ENCODE measurements around the gene CNTN1. TPM values are rescaled to one million over a fixed set of nuclear protein-coding genes. Genes with fewer than 3 reads are reported as not detected.

The CNTN1 gene
- total RNA-seq, 1 donor = 0.36 TPM

DNA sequence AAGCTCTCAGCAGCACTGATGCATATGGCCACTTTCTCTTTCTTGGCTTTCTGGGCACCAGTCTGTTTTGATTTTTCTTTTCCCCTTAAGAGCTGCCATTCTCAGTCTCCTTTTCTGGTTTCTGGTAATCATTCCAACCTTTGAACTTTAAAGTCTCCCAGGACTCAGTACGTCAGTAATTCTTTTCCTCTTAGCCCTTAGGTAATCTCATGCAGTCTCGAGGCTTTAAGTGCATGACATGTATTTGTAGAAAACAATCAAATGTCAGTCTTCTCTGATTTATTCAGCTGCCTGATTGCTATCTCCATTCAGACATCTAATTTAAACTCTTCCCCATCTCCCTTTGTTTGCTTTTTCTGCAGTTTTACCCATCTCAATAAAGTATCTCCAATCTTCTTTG lies 356.8 kb downstream of the CNTN1 start:
- H3K9me3 ChIP-seq (ENCODE audit: low read depth, low read length) = no peaks in the 10 kb centered on the region
- TF ChIP-seq, protein P1, sequence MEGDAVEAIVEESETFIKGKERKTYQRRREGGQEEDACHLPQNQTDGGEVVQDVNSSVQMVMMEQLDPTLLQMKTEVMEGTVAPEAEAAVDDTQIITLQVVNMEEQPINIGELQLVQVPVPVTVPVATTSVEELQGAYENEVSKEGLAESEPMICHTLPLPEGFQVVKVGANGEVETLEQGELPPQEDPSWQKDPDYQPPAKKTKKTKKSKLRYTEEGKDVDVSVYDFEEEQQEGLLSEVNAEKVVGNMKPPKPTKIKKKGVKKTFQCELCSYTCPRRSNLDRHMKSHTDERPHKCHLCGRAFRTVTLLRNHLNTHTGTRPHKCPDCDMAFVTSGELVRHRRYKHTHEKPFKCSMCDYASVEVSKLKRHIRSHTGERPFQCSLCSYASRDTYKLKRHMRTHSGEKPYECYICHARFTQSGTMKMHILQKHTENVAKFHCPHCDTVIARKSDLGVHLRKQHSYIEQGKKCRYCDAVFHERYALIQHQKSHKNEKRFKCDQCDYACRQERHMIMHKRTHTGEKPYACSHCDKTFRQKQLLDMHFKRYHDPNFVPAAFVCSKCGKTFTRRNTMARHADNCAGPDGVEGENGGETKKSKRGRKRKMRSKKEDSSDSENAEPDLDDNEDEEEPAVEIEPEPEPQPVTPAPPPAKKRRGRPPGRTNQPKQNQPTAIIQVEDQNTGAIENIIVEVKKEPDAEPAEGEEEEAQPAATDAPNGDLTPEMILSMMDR (IDR thresholded peaks at IDR 0.05; ENCODE audit: extremely low read depth, low read depth, low read length) = no peak

DNA sequence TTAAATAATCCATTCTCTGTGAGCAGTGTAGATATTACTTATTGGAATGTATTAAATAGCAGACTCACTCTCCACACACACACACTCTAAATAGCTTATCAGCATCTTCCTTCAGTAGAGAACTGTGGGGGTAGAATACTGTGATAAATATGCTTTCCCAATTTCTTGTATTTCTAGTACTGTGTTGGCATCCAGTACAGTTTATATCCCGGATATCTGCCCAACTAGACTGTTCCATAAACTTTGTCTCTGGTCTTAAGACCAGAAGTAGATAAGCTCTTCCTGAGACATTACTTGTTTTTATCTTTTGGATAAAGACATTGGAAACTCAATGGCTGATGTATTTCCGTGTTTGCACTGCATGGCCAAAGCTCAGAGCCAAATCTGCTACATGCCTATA lies 359.7 kb downstream of the CNTN1 start:
- H3K4me3 ChIP-seq (ENCODE audit: insufficient read depth, low read length) = no peak overlapping the region
- H3K27ac ChIP-seq (ENCODE audit: low read depth, low read length) = no peak overlapping the region
- no peaks in the 10 kb centered on the region for H3K9me3 ChIP-seq (ENCODE audit: low read depth, low read length)
- TF ChIP-seq, protein P1 (IDR thresholded peaks at IDR 0.05; ENCODE audit: extremely low read depth, low read depth, low read length) = no peak
- H2AFZ ChIP-seq (ENCODE audit: low read length) = no peak overlapping the region
- no peaks in the 10 kb centered on the region for H3K36me3 ChIP-seq (ENCODE audit: insufficient read depth, low read length)
- no peak overlapping the region for H3K4me2 ChIP-seq (ENCODE audit: insufficient read depth, low read length)
- H3K4me1 ChIP-seq (ENCODE audit: insufficient read depth, low read length) = no peaks in the 10 kb centered on the region
- no peaks in the 10 kb centered on the region for H3K27me3 ChIP-seq (ENCODE audit: insufficient read depth, low read length)
- H4K20me1 ChIP-seq (ENCODE audit: insufficient read depth, low read length) = no peaks in the 10 kb centered on the region
- H3K79me2 ChIP-seq (ENCODE audit: insufficient read depth, low read length) = no peaks in the 10 kb centered on the region
- no peak for DNase-seq (ENCODE audit: insufficient read length, low spot score, missing footprints)

More for the DNA sequence above, 356.8 kb downstream of the CNTN1 start:
- H4K20me1 ChIP-seq (ENCODE audit: insufficient read depth, low read length) = no peaks in the 10 kb centered on the region
- no peak overlapping the region for H2AFZ ChIP-seq (ENCODE audit: low read length)
- DNase-seq (ENCODE audit: insufficient read length, low spot score, missing footprints) = no peak
- no peaks in the 10 kb centered on the region for H3K27me3 ChIP-seq (ENCODE audit: insufficient read depth, low read length)
- no peaks in the 10 kb centered on the region for H3K79me2 ChIP-seq (ENCODE audit: insufficient read depth, low read length)
- no peak overlapping the region for H3K4me3 ChIP-seq (ENCODE audit: insufficient read depth, low read length)
- no peak overlapping the region for H3K27ac ChIP-seq (ENCODE audit: low read depth, low read length)
- H3K4me2 ChIP-seq (ENCODE audit: insufficient read depth, low read length) = no peak overlapping the region
- H3K36me3 ChIP-seq (ENCODE audit: insufficient read depth, low read length) = no peaks in the 10 kb centered on the region
- no peaks in the 10 kb centered on the region for H3K4me1 ChIP-seq (ENCODE audit: insufficient read depth, low read length)

DNA sequence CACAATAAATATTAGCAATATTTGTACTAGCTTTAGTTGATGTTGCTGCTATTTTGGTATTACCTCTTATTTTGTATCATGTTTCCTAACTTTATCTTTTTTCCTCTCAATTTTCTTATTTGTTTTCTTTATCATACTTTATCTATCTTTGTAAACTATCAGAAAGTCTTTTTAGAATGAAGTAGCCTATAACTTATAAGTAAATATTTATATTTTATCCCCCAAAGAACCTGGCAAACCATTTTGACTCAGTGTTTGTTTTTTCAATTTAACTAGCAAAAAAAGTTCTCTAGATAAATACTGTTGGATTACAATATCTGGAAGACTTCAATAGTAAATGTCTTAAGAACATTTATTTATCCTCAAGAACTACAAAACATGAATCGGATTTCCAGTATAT lies 360.2 kb downstream of the CNTN1 start:
- no peak overlapping the region for H3K27ac ChIP-seq (ENCODE audit: low read depth, low read length)
- H3K4me1 ChIP-seq (ENCODE audit: insufficient read depth, low read length) = no peaks in the 10 kb centered on the region
- TF ChIP-seq, protein P1 (IDR thresholded peaks at IDR 0.05; ENCODE audit: extremely low read depth, low read depth, low read length) = no peak
- no peak overlapping the region for H3K4me3 ChIP-seq (ENCODE audit: insufficient read depth, low read length)
- H2AFZ ChIP-seq (ENCODE audit: low read length) = no peak overlapping the region
- H4K20me1 ChIP-seq (ENCODE audit: insufficient read depth, low read length) = no peaks in the 10 kb centered on the region
- H3K79me2 ChIP-seq (ENCODE audit: insufficient read depth, low read length) = no peaks in the 10 kb centered on the region
- H3K4me2 ChIP-seq (ENCODE audit: insufficient read depth, low read length) = no peak overlapping the region
- no peak for DNase-seq (ENCODE audit: insufficient read length, low spot score, missing footprints)
- no peaks in the 10 kb centered on the region for H3K27me3 ChIP-seq (ENCODE audit: insufficient read depth, low read length)
- H3K36me3 ChIP-seq (ENCODE audit: insufficient read depth, low read length) = no peaks in the 10 kb centered on the region
- H3K9me3 ChIP-seq (ENCODE audit: low read depth, low read length) = no peaks in the 10 kb centered on the region

DNA sequence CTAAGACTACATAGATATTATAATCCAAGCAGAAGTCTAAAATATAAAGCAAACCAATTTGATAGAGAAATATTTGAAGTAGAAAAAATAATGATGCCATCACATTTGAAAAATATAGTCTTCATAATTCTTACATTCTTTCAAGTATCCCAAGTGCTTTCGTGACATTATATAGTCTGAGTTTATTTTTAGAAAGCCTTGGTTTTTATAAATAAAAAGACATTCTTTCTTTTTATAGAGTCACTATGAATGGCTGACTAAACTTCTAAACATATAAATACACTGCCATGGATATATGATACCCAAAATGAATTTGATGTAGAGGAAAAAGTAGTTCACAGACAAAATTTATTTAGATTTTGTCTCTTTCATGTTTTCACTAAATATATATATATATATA lies 360.8 kb downstream of the CNTN1 start:
- no peak overlapping the region for H2AFZ ChIP-seq (ENCODE audit: low read length)
- H3K27ac ChIP-seq (ENCODE audit: low read depth, low read length) = no peak overlapping the region
- no peaks in the 10 kb centered on the region for H3K79me2 ChIP-seq (ENCODE audit: insufficient read depth, low read length)
- TF ChIP-seq, protein P1 (IDR thresholded peaks at IDR 0.05; ENCODE audit: extremely low read depth, low read depth, low read length) = no peak
- no peak for DNase-seq (ENCODE audit: insufficient read length, low spot score, missing footprints)
- no peaks in the 10 kb centered on the region for H3K36me3 ChIP-seq (ENCODE audit: insufficient read depth, low read length)
- H3K9me3 ChIP-seq (ENCODE audit: low read depth, low read length) = no peaks in the 10 kb centered on the region
- no peaks in the 10 kb centered on the region for H4K20me1 ChIP-seq (ENCODE audit: insufficient read depth, low read length)
- no peak overlapping the region for H3K4me3 ChIP-seq (ENCODE audit: insufficient read depth, low read length)
- no peaks in the 10 kb centered on the region for H3K27me3 ChIP-seq (ENCODE audit: insufficient read depth, low read length)
- H3K4me1 ChIP-seq (ENCODE audit: insufficient read depth, low read length) = no peaks in the 10 kb centered on the region
- H3K4me2 ChIP-seq (ENCODE audit: insufficient read depth, low read length) = no peak overlapping the region
